Measurements from ENCODE around the gene NOTUM.
"Not testable (repeated sequence)": the region's sequence is repeated elsewhere in the genome, so short reads cannot be mapped to it uniquely, and the experiment has no call there.

DNA sequence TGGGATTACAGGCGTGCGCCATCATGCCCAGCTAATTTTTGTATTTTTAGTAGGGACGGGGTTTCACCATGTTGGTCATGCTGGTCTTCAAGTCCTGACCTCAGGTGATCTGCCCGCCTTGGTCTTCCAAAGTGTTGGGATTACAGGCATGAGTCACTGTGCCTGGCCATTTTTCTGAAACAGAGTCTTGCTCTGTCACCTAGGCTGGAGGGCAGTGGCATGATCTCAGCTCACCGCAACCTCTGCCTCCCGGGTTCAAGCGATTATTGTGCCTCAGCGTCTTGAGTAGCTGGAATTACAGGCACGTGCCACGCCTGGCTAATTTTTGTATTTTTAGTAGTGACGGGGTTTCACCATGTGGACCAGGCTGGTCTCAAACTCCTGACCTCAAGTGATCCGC is 20.5 kb upstream of the NOTUM start:
- TF ChIP-seq CTCF, POLR2AphosphoS5, EP300 (IDR thresholded peaks at IDR 0.05): not testable (repeated sequence)
